ENCODE measurements around the gene CUBN.

- TF ChIP-seq POLR2A (IDR thresholded peaks at IDR 0.05; ENCODE audit: extremely low read depth, insufficient read length), result no peak
- TF ChIP-seq, protein P1, sequence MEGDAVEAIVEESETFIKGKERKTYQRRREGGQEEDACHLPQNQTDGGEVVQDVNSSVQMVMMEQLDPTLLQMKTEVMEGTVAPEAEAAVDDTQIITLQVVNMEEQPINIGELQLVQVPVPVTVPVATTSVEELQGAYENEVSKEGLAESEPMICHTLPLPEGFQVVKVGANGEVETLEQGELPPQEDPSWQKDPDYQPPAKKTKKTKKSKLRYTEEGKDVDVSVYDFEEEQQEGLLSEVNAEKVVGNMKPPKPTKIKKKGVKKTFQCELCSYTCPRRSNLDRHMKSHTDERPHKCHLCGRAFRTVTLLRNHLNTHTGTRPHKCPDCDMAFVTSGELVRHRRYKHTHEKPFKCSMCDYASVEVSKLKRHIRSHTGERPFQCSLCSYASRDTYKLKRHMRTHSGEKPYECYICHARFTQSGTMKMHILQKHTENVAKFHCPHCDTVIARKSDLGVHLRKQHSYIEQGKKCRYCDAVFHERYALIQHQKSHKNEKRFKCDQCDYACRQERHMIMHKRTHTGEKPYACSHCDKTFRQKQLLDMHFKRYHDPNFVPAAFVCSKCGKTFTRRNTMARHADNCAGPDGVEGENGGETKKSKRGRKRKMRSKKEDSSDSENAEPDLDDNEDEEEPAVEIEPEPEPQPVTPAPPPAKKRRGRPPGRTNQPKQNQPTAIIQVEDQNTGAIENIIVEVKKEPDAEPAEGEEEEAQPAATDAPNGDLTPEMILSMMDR (IDR thresholded peaks at IDR 0.05; ENCODE audit: low read depth, low read length), result no peak
Observed at GRCh38 chr10:17092216-17092944, 37.2 kb downstream of the CUBN start.
